Brain microvascular endothelial cell (primary cell): Measurements from ENCODE around the gene CHSY1.
"Not testable (repeated sequence)": the region's sequence is repeated elsewhere in the genome, so short reads cannot be mapped to it uniquely, and the experiment has no call there.

Source experiments
- DNase-seq: peaks from one replicate; pipeline ENCODE4 v3.0.0-alpha.2; 2020
- H3K27ac ChIP-seq: fragments of 250-450 bp; sonication (Bioruptor Pico); 2 replicates; pipeline ENCODE4 v1.5.1; 2020; ENCODE audit warnings: mild to moderate bottlenecking, moderate library complexity
- H3K27me3 ChIP-seq: fragments of 250-450 bp; sonication (Bioruptor Pico); replicated peaks from 2 replicates; pipeline ENCODE4 v1.5.1; 2020; ENCODE audit warnings: mild to moderate bottlenecking
- H3K36me3 ChIP-seq: fragments of 250-450 bp; sonication (Bioruptor Pico); replicated peaks from 2 replicates; pipeline ENCODE4 v1.5.1; 2020; ENCODE audit warnings: mild to moderate bottlenecking
- H3K4me3 ChIP-seq: 2 replicates; pipeline ENCODE4 v1.5.1; 2011; ENCODE audit warnings: low read depth, mild to moderate bottlenecking, control low read depth, low read length, moderate library complexity
- in situ Hi-C: cut with HindIII; loops from 2 replicates; pipeline ENCODE4 v1.10.0; 2017; ENCODE audit warnings: low sequenced_read_pairs, low pct_ligation_motif_present
- TF ChIP-seq, protein P1 (sequence below): IDR thresholded peaks from 2 replicates; pipeline ENCODE4 v1.5.1; 2011; ENCODE audit warnings: low read depth, mild to moderate bottlenecking, moderate library complexity, low read length, control low read depth, inconsistent platforms; ENCODE audit errors: missing control alignments

CHSY1 gene

DNA sequence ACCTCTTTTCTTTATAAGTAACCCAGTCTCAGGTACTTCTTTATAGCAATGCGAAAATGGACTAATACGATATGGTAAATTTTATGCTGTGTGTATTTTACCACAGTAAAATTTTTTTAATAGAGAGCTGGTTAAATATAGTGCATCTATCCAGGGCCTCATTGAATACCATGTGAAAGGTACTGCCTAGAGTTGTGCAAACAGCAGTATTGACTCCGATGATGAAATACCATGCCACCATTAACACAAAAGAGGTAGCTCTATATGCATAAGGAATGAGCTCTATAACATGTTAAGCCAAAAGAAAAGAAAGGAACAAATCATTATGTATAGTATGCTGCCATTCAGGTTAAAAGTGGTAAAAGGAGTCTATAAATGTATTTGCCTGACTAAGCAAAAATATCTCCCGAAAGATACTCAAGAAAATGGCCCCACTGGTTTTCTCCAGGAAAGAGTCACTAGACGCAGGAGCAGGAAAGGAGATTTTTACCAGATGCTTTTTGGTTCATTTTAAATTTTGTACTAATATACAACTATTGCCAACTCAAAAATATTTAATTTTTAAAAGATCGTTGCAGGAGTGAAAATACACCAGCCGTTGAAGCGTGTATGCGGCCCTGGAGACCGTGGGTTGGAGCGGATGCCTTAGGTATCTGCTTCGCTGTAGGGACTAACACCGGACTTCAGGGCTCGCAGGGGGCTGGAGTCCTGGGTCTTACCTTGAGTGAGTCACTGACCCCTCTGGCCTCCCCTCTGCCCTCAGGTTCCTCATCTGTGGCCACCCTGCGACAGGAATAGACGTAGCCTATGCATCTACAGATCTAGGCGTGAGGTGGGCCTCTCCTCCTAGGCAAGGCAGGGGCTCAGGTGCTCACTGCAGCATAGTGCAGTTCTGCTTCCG, 120.1 kb downstream of the CHSY1 start:
- H3K27me3 ChIP-seq: no peaks in the 10 kb centered on the region
- no peak overlapping the region for H3K4me3 ChIP-seq
- no peak for DNase-seq
- H3K27ac ChIP-seq: no peak overlapping the region
- in situ Hi-C loops: no loop called here
- H3K36me3 ChIP-seq: no peaks in the 10 kb centered on the region
- TF ChIP-seq, protein P1, sequence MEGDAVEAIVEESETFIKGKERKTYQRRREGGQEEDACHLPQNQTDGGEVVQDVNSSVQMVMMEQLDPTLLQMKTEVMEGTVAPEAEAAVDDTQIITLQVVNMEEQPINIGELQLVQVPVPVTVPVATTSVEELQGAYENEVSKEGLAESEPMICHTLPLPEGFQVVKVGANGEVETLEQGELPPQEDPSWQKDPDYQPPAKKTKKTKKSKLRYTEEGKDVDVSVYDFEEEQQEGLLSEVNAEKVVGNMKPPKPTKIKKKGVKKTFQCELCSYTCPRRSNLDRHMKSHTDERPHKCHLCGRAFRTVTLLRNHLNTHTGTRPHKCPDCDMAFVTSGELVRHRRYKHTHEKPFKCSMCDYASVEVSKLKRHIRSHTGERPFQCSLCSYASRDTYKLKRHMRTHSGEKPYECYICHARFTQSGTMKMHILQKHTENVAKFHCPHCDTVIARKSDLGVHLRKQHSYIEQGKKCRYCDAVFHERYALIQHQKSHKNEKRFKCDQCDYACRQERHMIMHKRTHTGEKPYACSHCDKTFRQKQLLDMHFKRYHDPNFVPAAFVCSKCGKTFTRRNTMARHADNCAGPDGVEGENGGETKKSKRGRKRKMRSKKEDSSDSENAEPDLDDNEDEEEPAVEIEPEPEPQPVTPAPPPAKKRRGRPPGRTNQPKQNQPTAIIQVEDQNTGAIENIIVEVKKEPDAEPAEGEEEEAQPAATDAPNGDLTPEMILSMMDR: no peak

DNA sequence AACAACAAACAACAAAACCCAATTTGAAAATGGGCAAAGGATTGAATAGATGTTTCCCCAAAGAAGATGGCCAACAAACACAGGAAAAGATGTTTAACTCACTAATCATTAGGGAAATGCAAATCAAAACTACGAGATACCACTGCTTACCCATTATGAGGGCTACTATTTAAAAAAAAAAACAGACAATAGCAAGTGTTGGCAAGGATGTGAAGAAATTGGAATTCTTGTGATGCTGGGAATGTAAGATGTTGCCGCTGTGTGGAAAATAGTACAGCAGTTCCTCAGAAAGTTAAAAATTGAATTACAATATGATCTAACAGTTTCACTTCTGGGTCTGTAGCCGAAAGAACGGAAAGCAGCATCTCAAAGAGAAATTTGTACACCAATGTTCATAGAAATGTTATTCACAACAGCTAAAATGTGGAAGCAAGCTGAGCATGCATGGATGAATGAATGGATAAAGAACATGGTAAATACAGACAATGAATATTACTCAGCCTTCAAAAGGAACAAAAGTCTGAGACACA, 121.9 kb downstream of the CHSY1 start:
- TF ChIP-seq, protein P1: no peak
- H3K27me3 ChIP-seq: no peaks in the 10 kb centered on the region
- DNase-seq: no peak
- in situ Hi-C loops: no loop called here
- H3K36me3 ChIP-seq: no peaks in the 10 kb centered on the region
- no peak overlapping the region for H3K4me3 ChIP-seq
- no peak overlapping the region for H3K27ac ChIP-seq

DNA sequence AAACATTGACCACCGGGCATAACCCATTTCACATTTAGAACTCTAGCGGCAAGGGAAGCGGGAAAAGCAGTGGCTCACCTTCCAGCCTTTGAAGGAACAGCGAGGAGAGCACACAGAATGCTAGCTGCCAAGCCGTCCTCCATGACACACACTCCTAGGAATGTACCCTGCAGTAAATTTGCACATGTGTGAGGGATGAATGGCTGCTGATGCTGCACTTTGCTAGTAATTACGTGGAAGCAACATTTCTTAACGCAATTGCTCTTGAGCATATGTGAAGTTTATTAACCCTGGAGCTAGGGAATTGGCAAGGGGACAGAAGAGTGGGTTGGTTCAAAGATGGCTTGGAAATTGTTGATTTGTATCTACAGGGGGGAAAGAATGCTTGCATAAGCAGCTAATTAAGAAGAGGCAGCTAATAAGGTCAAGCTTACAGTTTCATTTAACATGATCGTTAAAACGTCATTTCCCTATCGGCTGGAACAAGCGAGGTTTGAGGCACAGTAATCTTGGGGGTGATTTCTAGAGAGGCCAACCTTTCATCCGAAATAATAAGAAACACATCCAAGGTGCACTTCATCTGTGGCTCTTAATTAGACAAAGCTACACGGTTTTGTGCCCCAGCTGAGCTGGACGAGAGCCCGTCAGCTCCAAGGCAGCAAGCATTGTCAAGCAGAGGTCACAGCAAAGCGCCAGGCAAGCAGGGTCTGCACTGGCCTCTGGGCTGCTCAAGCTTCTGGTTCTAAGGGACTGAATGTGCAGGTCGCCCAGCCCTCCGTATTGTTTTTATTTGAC, 123.4 kb downstream of the CHSY1 start:
- Histone ChIP-seq H3K4me3 (no peak overlapping the region), H3K27me3 (no peaks in the 10 kb centered on the region), H3K27ac (peak overlapping the region; percentile 97), H3K36me3 (no peaks in the 10 kb centered on the region)
- TF ChIP-seq, protein P1: no peak
- in situ Hi-C loops: no loop called here
- peak; percentile 92 for DNase-seq

DNA sequence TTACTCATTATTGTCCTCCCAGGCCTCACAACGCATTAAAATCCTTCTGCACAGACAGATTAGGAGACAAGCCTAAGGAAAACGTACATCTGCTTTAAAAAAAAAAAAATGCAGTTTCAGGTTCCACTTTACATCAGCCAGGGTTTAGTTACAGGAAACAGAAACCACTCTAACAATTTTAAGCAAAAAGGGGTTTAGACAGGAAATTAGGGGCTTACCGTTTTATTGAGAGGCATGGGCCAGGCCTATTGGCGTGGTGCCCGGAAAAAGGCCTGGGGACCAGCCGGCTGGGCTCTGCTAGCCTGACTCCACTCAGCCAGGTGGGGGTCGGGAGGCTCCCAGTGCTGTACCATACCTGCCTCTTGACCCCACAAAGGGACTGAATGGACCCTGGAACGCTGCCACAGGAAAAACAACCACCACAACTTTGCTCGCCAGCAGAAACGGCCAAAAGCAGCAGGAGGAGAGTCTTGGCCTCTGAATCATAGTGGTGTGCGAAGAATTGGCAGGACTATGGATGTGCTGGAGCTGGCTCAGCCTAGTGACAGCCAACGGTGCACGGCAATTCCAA, 124.3 kb downstream of the CHSY1 start:
- Histone ChIP-seq H3K27ac (peak overlapping the region; percentile 97), H3K36me3 (no peaks in the 10 kb centered on the region), H3K4me3 (no peak overlapping the region), H3K27me3 (no peaks in the 10 kb centered on the region)
- peak; percentile 95 for DNase-seq
- TF ChIP-seq, protein P1: no peak
- in situ Hi-C loops: no loop called here

DNA sequence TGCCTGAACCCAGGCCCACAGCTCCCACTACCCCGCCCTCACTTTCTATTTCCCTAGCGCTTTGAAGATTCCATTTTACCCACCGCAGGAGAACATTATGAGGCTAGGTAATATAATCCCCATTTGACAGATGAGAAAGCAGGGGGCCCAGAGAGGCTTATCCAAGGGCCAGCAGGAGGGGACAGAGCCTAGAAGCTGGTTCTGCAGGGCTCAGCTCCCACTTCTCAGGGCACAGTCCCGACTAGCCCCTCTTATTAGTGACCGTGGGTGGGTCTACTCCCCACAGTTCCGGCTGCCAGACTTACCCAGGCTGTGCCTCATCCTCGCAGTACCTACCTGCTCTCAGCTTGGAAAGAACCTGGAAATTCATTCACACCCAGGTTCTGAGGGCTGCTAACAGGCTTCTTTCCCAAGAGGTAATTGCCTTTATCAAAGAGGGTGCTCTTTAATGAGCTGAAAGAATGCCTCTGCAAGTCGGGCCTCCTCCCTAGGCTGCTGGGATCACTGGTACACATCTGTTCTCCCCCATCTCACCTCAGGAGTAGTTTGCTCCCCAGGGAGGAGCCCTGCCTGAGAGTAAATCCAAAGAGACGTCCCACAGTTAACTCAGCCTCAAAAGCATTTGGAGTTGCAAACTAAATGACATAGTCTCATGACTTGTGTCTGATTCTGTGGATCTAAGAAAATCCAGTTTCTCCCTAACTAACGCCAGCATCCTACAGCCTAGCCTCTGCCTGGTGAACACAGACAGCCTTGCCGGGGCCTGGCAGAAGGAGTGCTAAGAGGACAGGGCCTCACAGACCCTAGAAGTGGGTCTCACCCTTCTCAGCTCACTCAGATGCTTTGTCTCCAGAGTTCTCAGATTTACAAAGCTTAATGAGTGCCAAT, 125.0 kb downstream of the CHSY1 start:
- no peak overlapping the region for H3K4me3 ChIP-seq

DNA sequence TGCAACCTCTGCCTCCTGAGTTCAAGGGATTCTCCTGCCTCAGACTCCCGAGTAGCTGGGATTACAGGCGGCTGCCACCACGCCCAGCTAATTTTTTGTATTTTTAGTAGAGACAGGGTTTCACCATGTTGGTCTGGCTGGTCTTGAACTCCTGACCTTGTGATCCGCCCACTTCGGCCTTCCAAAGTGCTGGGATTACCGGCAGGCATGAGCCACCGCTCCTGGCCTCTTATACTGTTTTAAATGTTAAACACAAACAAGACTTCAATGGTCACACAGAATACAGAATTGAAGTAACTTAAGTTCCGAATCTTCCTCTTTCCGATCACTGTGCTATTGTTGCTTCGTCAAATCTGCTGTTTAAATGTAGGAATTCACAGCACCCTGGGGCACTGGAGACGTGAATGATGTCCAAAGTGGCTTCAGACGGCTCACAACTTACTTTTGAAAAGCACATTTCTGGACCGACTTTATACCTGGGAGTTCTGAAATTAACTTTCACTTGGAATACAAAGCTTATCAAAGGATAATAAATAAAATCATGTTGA, 125.9 kb downstream of the CHSY1 start:
- DNase-seq, in situ Hi-C loops, H3K4me3 ChIP-seq, H3K36me3 ChIP-seq, H3K27me3 ChIP-seq: not testable (repeated sequence)
- H3K27ac ChIP-seq: peak overlapping the region; percentile 97

More for the DNA sequence above, 125.0 kb downstream of the CHSY1 start:
- in situ Hi-C loops: no loop called here
- H3K27me3 ChIP-seq: no peaks in the 10 kb centered on the region
- TF ChIP-seq, protein P1: peak; percentile 17
- H3K36me3 ChIP-seq: no peaks in the 10 kb centered on the region
- peak overlapping the region; percentile 97 for H3K27ac ChIP-seq
- DNase-seq: peak; percentile 70
